Neural progenitor cell (in vitro differentiated cells): Measurements from ENCODE around the gene MAP2K5. TPM values are rescaled to one million over a fixed set of nuclear protein-coding genes. Genes with fewer than 3 reads are reported as not detected.
A peak's percentile ranks its signal among the peaks of the same experiment; 100 is the strongest.

Experiments used
- DNase-seq: peaks from one replicate; pipeline ENCODE4 v3.0.0-alpha.2; 2016; ENCODE audit warnings: low spot score
- H2AFZ ChIP-seq: fragments of 200-600 bp; sonication (generic); replicated peaks from 2 replicates; pipeline ENCODE4 v1.6.1; 2016; ENCODE audit warnings: antibody characterized with exemption
- H3F3A ChIP-seq: fragments of 200-600 bp; sonication (generic); 2 replicates; pipeline ENCODE4 v1.6.1; 2016; ENCODE audit warnings: antibody characterized with exemption, low read depth
- H3K27ac ChIP-seq: fragments of 200-600 bp; sonication (generic); 2 replicates; pipeline ENCODE4 v1.5.1; 2016; ENCODE audit warnings: mild to moderate bottlenecking
- H3K27me3 ChIP-seq: fragments of 200-600 bp; sonication (generic); 2 replicates; pipeline ENCODE4 v1.6.1; 2016; ENCODE audit warnings: mild to moderate bottlenecking, moderate library complexity
- H3K36me3 ChIP-seq: fragments of 200-600 bp; sonication (generic); 2 replicates; pipeline ENCODE4 v1.5.1; 2016
- H3K4me1 ChIP-seq: fragments of 200-600 bp; sonication (generic); 2 replicates; pipeline ENCODE4 v1.6.1; 2016; ENCODE audit warnings: mixed run types
- H3K4me2 ChIP-seq: fragments of 200-600 bp; sonication (generic); 2 replicates; pipeline ENCODE4 v1.6.1; 2016
- H3K4me3 ChIP-seq: fragments of 200-600 bp; sonication (generic); 2 replicates; pipeline ENCODE4 v1.5.1; 2016
- H3K79me2 ChIP-seq: fragments of 200-600 bp; sonication (generic); 2 replicates; pipeline ENCODE4 v1.6.1; 2016; ENCODE audit warnings: low read depth
- H3K9ac ChIP-seq: fragments of 200-600 bp; sonication (generic); 2 replicates; pipeline ENCODE4 v1.6.1; 2016
- H3K9me3 ChIP-seq: fragments of 200-600 bp; sonication (generic); 2 replicates; pipeline ENCODE4 v1.5.1; 2016; ENCODE audit warnings: low read depth
- H4K20me1 ChIP-seq: fragments of 200-600 bp; sonication (generic); 2 replicates; pipeline ENCODE4 v1.6.1; 2016; ENCODE audit warnings: low read depth
- H3K27ac Mint-ChIP-seq: 3 replicates; pipeline ENCODE4 v1.8.0; 2021; ENCODE audit warnings: mixed read lengths
- H3K27me3 Mint-ChIP-seq: 2 replicates; pipeline ENCODE4 v1.8.0; 2022; ENCODE audit warnings: low read depth, mild to moderate bottlenecking, inconsistent platforms, moderate library complexity, mixed read lengths; ENCODE audit not compliant: insufficient read depth
- H3K36me3 Mint-ChIP-seq: 3 replicates; pipeline ENCODE4 v1.8.0; 2021; ENCODE audit warnings: mixed read lengths
- H3K4me1 Mint-ChIP-seq: 3 replicates; pipeline ENCODE4 v1.8.0; 2021; ENCODE audit warnings: mixed read lengths
- H3K4me3 Mint-ChIP-seq: 3 replicates; pipeline ENCODE4 v1.8.0; 2021; ENCODE audit warnings: mild to moderate bottlenecking, moderate library complexity, mixed read lengths
- H3K9me3 Mint-ChIP-seq: 3 replicates; pipeline ENCODE4 v1.8.0; 2020; ENCODE audit warnings: mixed read lengths
- EZH2 ChIP-seq: fragments of 200-600 bp; sonication (generic); IDR thresholded peaks from 2 replicates; pipeline ENCODE4 v1.6.1; 2017; ENCODE audit warnings: antibody characterized with exemption, mild to moderate bottlenecking, moderate library complexity
- EZH2phosphoT487 ChIP-seq: fragments of 200-600 bp; sonication (generic); IDR thresholded peaks from 2 replicates; pipeline ENCODE4 v1.6.1; 2017; ENCODE audit warnings: antibody characterized with exemption
- total RNA-seq: library from RNA; depleted of rRNA; stranded (reverse); fragments of >200 nt; gene quantifications from 2 replicates; pipeline ENCODE4 v1.2.3, GENCODE V29; 2015; ENCODE audit warnings: low replicate concordance
- TF ChIP-seq, protein P1 (sequence below): fragments of 200-600 bp; sonication (generic); IDR thresholded peaks from 2 replicates; pipeline ENCODE4 v1.5.1; 2017; ENCODE audit warnings: antibody characterized with exemption, mild to moderate bottlenecking

The MAP2K5 gene
- total RNA-seq, 1 donor from 2014 or later = 17.2 TPM

DNA sequence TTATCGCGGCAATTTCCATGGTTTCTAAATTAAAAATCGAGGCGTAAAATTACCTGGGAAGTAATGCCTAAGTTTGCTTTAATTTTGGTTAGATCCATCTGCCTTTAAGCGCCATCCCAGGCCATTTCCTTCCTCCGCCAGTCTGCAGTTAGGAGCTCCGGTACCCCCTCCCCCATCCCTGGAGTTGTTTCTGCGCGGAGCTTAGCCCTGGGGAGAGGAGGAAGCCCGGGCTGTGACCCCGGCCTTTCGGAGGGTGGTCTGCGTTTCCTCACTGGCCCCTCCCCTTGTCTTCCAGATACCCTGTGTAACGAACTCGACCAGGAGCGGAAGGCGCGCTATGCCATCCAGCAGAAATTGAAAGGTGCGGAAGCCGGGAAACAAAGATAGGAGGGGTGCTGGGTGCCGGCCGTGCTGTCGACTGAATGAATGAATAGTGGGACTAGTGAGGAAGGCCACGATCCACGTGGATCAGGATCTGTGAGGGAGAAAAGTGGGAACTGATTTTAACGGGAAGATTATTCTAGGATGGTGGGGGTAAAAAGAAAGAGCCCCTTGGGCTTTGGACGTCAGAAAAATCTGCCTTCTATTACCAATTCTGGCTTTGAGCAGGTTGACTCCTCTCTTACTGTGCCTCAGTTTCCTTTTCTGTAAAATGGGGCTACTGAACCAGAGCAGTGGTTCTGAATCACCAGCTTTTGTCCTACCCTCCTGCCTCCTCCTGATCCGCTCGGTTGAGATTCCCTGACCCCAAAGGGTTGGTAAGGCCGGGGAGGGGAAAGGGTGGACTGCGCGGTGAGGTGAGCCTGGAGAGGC lies 290.6 kb downstream of the MAP2K5 start:
- peak overlapping the region; percentile 56 for H3K4me3 ChIP-seq
- H3K79me2 ChIP-seq = no peaks in the 10 kb centered on the region
- no peak for TF ChIP-seq EZH2phosphoT487
- no peak for TF ChIP-seq EZH2
- TF ChIP-seq, protein P1, sequence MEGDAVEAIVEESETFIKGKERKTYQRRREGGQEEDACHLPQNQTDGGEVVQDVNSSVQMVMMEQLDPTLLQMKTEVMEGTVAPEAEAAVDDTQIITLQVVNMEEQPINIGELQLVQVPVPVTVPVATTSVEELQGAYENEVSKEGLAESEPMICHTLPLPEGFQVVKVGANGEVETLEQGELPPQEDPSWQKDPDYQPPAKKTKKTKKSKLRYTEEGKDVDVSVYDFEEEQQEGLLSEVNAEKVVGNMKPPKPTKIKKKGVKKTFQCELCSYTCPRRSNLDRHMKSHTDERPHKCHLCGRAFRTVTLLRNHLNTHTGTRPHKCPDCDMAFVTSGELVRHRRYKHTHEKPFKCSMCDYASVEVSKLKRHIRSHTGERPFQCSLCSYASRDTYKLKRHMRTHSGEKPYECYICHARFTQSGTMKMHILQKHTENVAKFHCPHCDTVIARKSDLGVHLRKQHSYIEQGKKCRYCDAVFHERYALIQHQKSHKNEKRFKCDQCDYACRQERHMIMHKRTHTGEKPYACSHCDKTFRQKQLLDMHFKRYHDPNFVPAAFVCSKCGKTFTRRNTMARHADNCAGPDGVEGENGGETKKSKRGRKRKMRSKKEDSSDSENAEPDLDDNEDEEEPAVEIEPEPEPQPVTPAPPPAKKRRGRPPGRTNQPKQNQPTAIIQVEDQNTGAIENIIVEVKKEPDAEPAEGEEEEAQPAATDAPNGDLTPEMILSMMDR = no peak
- H3K4me1 ChIP-seq = peaks cover 59% of the 10 kb centered on the region
- Mint-ChIP-seq H3K27ac (no peak overlapping the region), H3K9me3 (peaks cover 4% of the 10 kb centered on the region), H3K4me3 (peak overlapping the region; percentile 79), H3K27me3 (peaks cover 82% of the 10 kb centered on the region), H3K36me3 (no peaks in the 10 kb centered on the region), H3K4me1 (peaks cover 42% of the 10 kb centered on the region)
- H4K20me1 ChIP-seq = peaks cover 25% of the 10 kb centered on the region
- DNase-seq = peak; percentile 86
- peaks cover 99% of the 10 kb centered on the region for H3K27me3 ChIP-seq
- no peaks in the 10 kb centered on the region for H3K9me3 ChIP-seq
- H3F3A ChIP-seq = peaks cover 62% of the 10 kb centered on the region
- no peak overlapping the region for H2AFZ ChIP-seq
- H3K9ac ChIP-seq = no peak overlapping the region
- H3K36me3 ChIP-seq = no peaks in the 10 kb centered on the region
- H3K4me2 ChIP-seq = peak overlapping the region; percentile 82
- H3K27ac ChIP-seq = no peak overlapping the region

GRCh38 chr15:67833710-67834511 lies 291.4 kb downstream of the MAP2K5 start:
- DNase-seq = peak; percentile 90
- Histone ChIP-seq H3K4me1 (peaks cover 51% of the 10 kb centered on the region), H3K79me2 (no peaks in the 10 kb centered on the region), H4K20me1 (peaks cover 18% of the 10 kb centered on the region), H3K4me3 (peak overlapping the region; percentile 56), H3K9me3 (no peaks in the 10 kb centered on the region), H3K9ac (no peak overlapping the region), H3K4me2 (peak overlapping the region; percentile 82), H3K27ac (no peak overlapping the region), H3K36me3 (no peaks in the 10 kb centered on the region), H3F3A (peaks cover 70% of the 10 kb centered on the region), H2AFZ (no peak overlapping the region), H3K27me3 (peaks cover 99% of the 10 kb centered on the region)
- Mint-ChIP-seq H3K36me3 (no peaks in the 10 kb centered on the region), H3K9me3 (peaks cover 4% of the 10 kb centered on the region), H3K27ac (no peak overlapping the region), H3K27me3 (peaks cover 79% of the 10 kb centered on the region), H3K4me1 (peaks cover 40% of the 10 kb centered on the region), H3K4me3 (peak overlapping the region; percentile 79)
- TF ChIP-seq EZH2 (peak; percentile 53), EZH2phosphoT487 (peak; percentile 83)
- TF ChIP-seq, protein P1 = peak; percentile 71

- H3K9me3 Mint-ChIP-seq = peaks cover 4% of the 10 kb centered on the region
- Histone ChIP-seq H3K4me1 (peaks cover 50% of the 10 kb centered on the region), H3K79me2 (no peaks in the 10 kb centered on the region), H3K36me3 (no peaks in the 10 kb centered on the region), H3K27ac (no peak overlapping the region), H3K4me2 (peak overlapping the region; percentile 82), H3K9me3 (no peaks in the 10 kb centered on the region), H3K9ac (no peak overlapping the region), H3K27me3 (peaks cover 98% of the 10 kb centered on the region), H3K4me3 (peak overlapping the region; percentile 56), H4K20me1 (peaks cover 12% of the 10 kb centered on the region), H2AFZ (peak overlapping the region; percentile 91), H3F3A (peaks cover 79% of the 10 kb centered on the region)
- H3K4me1 Mint-ChIP-seq = peaks cover 38% of the 10 kb centered on the region
- TF ChIP-seq, protein P1 = no peak
- TF ChIP-seq EZH2phosphoT487 = no peak
- DNase-seq = peak; percentile 72
- H3K4me3 Mint-ChIP-seq = peak overlapping the region; percentile 79
- no peak overlapping the region for H3K27ac Mint-ChIP-seq
- H3K27me3 Mint-ChIP-seq = peaks cover 80% of the 10 kb centered on the region
- no peaks in the 10 kb centered on the region for H3K36me3 Mint-ChIP-seq
Measured at GRCh38 chr15:67834581-67835296, 292.2 kb downstream of the MAP2K5 start.
